HG03039 (cell line): ENCODE measurements around the gene SETD6.

Experiments
- ATAC-seq: cut with Tn5 transposase; IDR thresholded peaks from one replicate; pipeline ENCODE4 v1.9.1; 2021; ENCODE audit warnings: mild to moderate bottlenecking, moderate library complexity; ENCODE audit not compliant: unreplicated experiment

SETD6 gene

GRCh38 chr16:58507963-58508670, 7.2 kb upstream of the SETD6 start:
- ATAC-seq = no peak

GRCh38 chr16:58508671-58509251, 6.6 kb upstream of the SETD6 start:
- ATAC-seq = no peak

GRCh38 chr16:58509256-58510096, 5.8 kb upstream of the SETD6 start:
- ATAC-seq = no peak

GRCh38 chr16:58510097-58510775, 5.1 kb upstream of the SETD6 start:
- no peak for ATAC-seq

GRCh38 chr16:58510776-58511628, 4.3 kb upstream of the SETD6 start:
- ATAC-seq = no peak

- peak; percentile 33 for ATAC-seq
Measured at GRCh38 chr16:58511933-58512815, 3.1 kb upstream of the SETD6 start.

- no peak for ATAC-seq
Measured at GRCh38 chr16:58513874-58514273, 1.4 kb upstream of the SETD6 start.

GRCh38 chr16:58515871-58516767, 802 bp downstream of the SETD6 start:
- ATAC-seq = peak; percentile 19

GRCh38 chr16:58516768-58517107, 1.4 kb downstream of the SETD6 start:
- no peak for ATAC-seq

GRCh38 chr16:58518083-58518979, 3.0 kb downstream of the SETD6 start:
- peak; percentile 36 for ATAC-seq

GRCh38 chr16:58518980-58519368, 3.7 kb downstream of the SETD6 start:
- ATAC-seq = no peak

GRCh38 chr16:58519707-58520106, 4.4 kb downstream of the SETD6 start:
- no peak for ATAC-seq

GRCh38 chr16:58530179-58530578, 14.9 kb downstream of the SETD6 start:
- ATAC-seq = no peak

- no peak for ATAC-seq
Measured at GRCh38 chr16:58532414-58532813, 17.1 kb downstream of the SETD6 start.

GRCh38 chr16:58533751-58534470, 18.6 kb downstream of the SETD6 start:
- no peak for ATAC-seq

GRCh38 chr16:58535100-58535499, 19.8 kb downstream of the SETD6 start:
- no peak for ATAC-seq

GRCh38 chr16:58536278-58536677, 21.0 kb downstream of the SETD6 start:
- no peak for ATAC-seq
